GM12891 (cell line): ENCODE measurements around the gene ANKRD44.

Experiments
- POLR2A ChIP-seq: IDR thresholded peaks from 2 replicates; pipeline ENCODE4 v1.6.1; 2011; ENCODE audit warnings: low read depth, low read length, control low read depth
- POLR2AphosphoS5 ChIP-seq: IDR thresholded peaks from 2 replicates; pipeline ENCODE4 v1.6.1; 2011; ENCODE audit warnings: low read depth, low read length, control low read depth

DNA sequence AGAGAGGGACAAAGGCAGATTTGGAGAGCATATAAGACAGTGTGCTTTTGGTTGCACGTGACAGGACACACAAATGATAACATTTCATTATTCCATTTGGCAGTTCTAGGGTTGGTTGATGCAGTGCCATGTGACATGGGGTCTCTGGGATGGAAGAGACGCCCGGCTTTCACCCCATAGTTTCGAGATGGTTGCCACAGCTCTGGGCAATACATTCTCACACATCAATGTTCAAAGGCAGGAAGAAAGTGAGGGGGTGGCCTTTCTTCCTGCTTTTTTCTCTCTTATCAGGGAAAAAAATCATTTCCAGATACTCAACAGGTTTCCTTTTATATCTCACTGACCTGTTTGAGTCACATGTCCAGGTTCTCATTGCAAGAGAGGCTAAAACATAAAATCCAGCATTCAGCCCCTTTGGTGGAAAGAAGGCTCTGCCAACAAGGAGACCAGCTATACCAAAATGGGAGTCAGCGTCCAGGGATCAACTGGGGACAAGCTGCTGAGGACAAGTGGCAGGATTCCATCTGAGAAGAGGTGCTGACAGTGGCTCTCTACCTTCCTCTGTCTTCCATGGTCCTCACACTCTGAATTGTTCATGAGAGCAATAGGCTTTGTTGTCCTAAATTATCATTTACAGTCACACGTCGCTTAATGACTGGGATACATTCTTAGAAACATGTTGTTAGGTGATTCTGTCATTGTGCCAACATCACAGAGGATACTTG, 29.1 kb upstream of the ANKRD44 start:
- TF ChIP-seq POLR2AphosphoS5 (no peak), POLR2A (no peak)
